SW 1271 (cell line): ENCODE data around the gene BTF3L4.
"Not testable (repeated sequence)": the region's sequence is repeated elsewhere in the genome, so short reads cannot be mapped to it uniquely, and the experiment has no call there.

Experiments
- DNase-seq, 2 experiments: peaks; one replicate each; lab custom pipeline; 2025; lab: John Stamatoyannopoulos, UW

The BTF3L4 gene

GRCh38 chr1:52056163-52056936 lies at the start of gene BTF3L4:
BTF3L4 (plus strand) TSS chr1:52056295; CDS start chr1:52059848, 3,553 bp downstream.
- peak; percentile 70 to 90 for DNase-seq

GRCh38 chr1:52007215-52008002 lies 48.7 kb upstream of the BTF3L4 start:
- no peak for DNase-seq

- no peak for DNase-seq
Measured at GRCh38 chr1:52008071-52008809, 47.9 kb upstream of the BTF3L4 start.

- DNase-seq, result no peak
Measured at GRCh38 chr1:52022133-52022532, 34.0 kb upstream of the BTF3L4 start.

GRCh38 chr1:52026278-52026677 lies 29.8 kb upstream of the BTF3L4 start:
- DNase-seq, result no peak

- no peak for DNase-seq
Measured at GRCh38 chr1:52028328-52028727, 27.8 kb upstream of the BTF3L4 start.

- not testable (repeated sequence) for DNase-seq
Measured at GRCh38 chr1:52028839-52029238, 27.3 kb upstream of the BTF3L4 start.

- no peak for DNase-seq
Measured at GRCh38 chr1:52032124-52032784, 23.8 kb upstream of the BTF3L4 start.

GRCh38 chr1:52032785-52033131 lies 23.3 kb upstream of the BTF3L4 start:
- no peak for DNase-seq

- DNase-seq, result peak; percentile 47 to 81
Measured at GRCh38 chr1:52033190-52034049, 22.7 kb upstream of the BTF3L4 start, which contains the start of gene KTI12. KTI12 (minus strand) TSS chr1:52033810; CDS start chr1:52033761, 49 bp downstream.

- no peak for DNase-seq
Measured at GRCh38 chr1:52034050-52034384, 22.1 kb upstream of the BTF3L4 start.

- no peak for DNase-seq
Measured at GRCh38 chr1:52037402-52037814, 18.7 kb upstream of the BTF3L4 start.

GRCh38 chr1:52037909-52038308 lies 18.2 kb upstream of the BTF3L4 start:
- DNase-seq, result no peak

GRCh38 chr1:52041551-52042185 lies 14.4 kb upstream of the BTF3L4 start:
- no peak for DNase-seq

- DNase-seq, result no peak
Measured at GRCh38 chr1:52045236-52045635, 10.9 kb upstream of the BTF3L4 start.

GRCh38 chr1:52045666-52046195 lies 10.4 kb upstream of the BTF3L4 start:
- DNase-seq, result not testable (repeated sequence)

- DNase-seq, result not testable (repeated sequence)
Measured at GRCh38 chr1:52049337-52049736, 6.8 kb upstream of the BTF3L4 start.

GRCh38 chr1:52053862-52054261 lies 2.2 kb upstream of the BTF3L4 start:
- no peak for DNase-seq

GRCh38 chr1:52054496-52055065 lies 1.5 kb upstream of the BTF3L4 start:
- DNase-seq, result no peak
